Activated T-cell treated with anti-CD3 and anti-CD28 coated beads for 24 hours (primary cell): ENCODE data around the gene ATXN7L3.

Experiments
- DNase-seq: peaks from one replicate; pipeline ENCODE4 v3.0.0-alpha.2; 2020; ENCODE audit warnings: low read depth

The ATXN7L3 gene

DNA sequence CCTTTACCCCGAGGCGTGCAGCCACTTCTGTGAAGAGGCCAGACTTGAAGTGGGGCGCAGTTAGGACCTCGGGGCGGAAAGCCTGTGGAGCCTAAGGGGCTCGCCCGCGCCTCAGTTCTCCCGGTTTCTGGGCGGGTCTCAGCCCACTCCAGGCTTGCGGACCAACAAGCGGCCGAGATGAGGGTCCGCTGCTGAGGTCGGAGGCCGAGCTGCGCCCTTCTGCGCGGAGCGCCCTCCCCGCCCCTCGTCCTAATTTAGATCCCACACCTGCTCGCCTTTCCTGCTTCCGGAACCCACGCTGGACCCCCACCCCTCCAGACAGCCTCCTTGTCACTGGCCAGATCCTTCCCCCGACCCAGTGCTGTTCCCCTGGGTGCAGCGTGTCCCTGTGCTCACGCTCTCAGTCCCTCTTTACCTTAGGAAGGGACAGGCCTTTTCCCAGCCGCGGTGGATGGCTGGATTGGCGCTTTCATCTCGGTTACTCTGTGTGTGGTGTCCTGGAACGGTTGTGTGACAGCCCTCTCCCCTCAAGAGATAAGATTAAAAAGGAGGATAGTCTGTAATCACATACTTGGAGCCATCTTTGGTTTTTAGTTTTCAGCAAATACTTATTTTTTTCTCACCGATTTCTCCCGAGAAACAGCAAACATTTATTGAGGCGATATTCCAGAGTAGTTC, 933 bp upstream of the ATXN7L3 start:
- no peak for DNase-seq

DNA sequence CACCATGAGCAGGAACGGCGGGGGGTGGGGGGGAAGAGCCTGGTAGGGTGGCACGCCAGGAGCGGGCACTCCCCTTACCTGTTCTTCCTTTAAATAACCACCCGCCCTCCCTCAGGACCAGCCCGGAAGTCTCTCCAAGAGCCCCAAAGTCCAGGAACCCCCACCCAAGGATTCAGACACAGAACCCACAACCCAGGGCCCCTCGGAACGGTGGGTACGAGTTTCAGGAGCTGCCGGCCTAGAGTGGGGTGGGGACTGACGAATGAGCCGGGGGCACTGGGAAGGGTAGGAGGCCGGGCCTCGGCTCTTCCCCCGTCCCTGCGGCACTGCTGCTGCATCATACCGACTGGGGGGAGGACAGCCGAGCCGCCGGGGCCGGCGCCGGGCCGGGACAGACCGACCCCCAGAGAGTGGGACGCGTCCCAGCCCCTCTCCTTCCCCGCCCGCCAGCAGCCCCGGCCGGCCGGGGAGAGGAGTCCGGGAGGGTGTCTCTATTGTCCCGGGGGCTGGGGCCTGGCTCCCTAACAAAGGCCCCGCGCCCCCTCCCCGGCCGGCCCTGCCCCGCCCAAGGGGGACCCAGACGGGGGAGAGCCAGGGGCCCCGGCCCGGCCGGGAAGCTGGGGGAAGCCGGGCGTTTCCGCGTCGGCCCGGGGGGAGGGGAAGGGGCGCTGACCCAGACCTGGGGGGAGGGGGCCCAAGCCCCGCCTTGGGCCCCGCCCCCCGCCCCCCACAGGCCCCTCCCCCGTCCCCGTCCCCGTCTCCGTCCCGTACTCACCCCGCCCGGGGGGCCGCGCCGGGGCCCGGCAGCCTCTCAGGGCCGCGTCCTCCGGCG, 747 bp downstream of the ATXN7L3 start:
- DNase-seq: peak; percentile 30

GRCh38 chr17:44197980-44198720, 1.5 kb downstream of the ATXN7L3 start:
- peak; percentile 33 for DNase-seq

DNA sequence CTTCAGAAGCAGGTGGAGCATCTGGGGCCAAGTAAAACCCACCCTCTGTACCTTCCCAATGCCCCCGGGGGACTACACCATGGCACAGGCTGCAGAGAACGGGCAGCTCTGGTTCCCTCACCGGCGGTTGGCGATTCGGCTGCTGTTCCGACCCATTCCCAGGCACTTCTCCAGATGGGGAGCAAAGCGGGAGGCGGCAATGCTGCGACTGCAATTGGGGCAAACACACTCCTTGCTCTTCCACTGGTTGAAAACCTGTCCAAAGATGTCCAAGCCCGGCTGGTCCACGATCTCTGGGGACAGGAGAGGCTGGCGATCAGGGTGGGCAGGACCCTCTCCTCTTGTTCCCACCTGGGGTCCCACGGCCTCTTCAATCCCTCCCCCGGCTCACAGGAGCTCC, 2.6 kb downstream of the ATXN7L3 start:
- DNase-seq: no peak

DNA sequence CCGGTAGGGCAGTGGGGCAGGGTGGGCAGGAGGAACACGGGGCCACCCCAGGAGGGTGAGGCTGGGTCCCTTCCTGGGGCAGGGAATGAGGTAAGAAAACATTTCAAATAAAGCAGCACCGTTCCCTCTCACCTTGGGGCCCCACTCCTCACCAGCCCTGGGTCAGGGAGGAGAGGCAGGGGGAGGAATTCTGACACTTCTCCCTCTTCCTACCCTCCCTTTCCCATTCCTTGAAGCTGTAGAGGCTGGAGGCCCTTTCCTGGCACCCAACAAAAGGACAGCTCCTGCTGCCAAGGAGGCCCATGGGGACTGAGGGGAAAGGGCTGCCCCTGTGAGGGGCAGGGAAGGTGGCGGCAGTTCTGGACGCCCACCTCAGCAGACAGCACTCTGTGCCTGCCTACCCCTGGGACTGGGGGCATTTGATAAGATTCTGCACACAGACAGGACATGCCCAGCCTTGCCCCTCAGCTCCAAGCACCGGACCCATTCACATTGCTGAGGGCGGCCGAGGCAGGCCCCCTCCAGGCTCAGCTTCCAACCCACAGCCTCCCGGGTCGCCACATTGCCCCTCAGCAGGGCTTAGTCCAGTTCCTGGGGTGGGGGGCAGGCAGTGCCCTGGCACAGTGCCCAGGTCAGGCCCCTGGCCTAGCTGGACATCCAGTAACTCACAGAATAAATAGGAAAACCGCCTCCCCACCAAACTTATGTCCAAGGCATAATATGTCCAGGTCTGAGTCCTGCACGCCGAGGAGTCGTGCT, 6.2 kb downstream of the ATXN7L3 start:
- DNase-seq: no peak

DNA sequence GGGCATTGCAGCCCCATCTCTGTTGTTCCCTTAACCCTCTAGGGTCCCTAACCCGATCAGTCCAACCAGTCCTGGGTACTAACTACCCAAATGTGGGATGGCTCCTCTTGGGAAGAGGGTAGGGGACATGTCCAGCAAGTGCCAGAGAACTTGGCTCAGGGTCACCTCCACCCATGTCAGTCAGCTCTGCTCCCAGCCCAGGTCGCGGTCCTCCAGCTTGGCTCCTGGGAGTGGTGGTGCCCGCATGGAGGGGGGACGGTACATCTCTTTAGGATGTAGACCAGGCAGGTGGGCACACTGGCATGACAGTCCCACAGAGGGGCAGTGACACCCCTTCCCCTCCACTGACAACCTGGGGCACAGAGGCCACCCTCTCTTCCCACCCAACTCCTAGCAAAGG, 6.9 kb downstream of the ATXN7L3 start:
- DNase-seq: no peak

GRCh38 chr17:44191941-44192496, 7.7 kb downstream of the ATXN7L3 start:
- DNase-seq: no peak

- DNase-seq: no peak
Observed at GRCh38 chr17:44191369-44191768, 8.3 kb downstream of the ATXN7L3 start.

- DNase-seq: no peak
Observed at GRCh38 chr17:44190481-44190880, 9.2 kb downstream of the ATXN7L3 start.

DNA sequence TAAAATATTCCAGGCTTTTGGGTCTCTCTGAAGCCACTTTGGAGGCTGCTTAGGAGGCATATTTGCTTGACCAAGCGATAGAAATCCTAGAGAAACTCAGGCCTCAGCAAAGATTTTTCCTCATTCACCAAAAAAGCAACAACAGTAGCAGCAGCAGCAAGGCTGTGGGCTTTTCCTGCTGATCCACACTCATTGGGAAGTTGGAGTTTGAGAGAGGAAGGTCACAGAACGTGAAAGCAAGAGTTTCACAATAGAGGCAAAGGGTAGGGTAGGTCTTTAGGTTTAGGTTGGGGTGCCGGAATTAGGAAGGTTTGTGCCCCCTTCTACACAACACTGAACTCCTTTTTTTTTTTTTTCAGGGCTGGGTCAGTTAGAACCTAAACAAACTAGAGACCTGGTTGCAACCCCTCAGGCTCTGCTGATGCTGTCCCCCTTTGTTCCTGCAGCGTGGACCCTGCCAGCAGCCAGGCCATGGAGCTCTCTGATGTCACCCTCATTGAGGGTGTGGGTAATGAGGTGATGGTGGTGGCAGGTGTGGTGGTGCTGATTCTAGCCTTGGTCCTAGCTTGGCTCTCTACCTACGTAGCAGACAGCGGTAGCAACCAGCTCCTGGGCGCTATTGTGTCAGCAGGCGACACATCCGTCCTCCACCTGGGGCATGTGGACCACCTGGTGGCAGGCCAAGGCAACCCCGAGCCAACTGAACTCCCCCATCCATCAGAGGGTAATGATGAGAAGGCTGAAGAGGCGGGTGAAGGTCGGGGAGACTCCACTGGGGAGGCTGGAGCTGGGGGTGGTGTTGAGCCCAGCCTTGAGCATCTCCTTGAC, 10.9 kb downstream of the ATXN7L3 start:
- DNase-seq: no peak

- DNase-seq: no peak
Observed at GRCh38 chr17:44187131-44187899, 12.4 kb downstream of the ATXN7L3 start.

DNA sequence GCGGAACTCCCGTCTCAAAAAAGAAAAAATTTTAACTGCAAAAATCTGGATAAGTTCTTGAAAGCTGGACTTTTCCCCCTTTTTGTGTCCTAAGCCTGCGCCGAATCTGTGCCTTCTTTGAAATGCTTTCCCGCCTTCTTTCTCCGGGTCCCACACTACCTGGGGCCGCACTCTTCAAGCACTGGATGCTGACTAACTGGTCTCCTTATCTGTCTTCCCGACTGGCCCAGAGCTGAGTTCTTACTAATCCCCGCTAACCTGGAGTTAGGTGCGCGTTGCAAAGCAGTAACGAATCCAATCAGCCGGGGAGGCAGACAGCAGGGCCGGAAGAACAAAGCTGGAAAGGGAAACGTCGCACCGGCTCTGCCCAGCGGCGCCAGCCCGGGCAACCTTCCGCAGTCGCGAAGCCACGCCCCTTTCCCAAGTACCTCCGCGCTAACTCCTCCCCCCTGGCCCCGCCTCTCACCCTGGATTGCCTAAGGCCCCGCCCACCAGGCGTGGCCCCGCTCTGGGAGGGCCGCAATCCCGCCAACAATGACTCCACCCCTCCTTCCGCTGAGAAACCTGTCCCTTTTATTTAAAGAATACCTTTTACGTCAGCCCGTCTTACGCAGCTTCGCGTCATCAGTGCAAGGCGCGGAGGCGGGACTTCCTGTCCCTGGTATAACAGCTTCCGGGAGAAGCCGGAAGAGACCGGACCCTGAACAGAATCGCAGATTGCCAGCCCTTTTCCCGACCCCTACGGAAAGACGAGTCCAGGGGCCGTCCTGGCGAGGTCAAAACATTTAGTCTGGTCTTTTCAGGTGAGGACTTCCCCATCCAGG, 13.2 kb downstream of the ATXN7L3 start, which contains the start of gene TMUB2:
TSS of gene TMUB2 (plus strand) at position 666 of the 824 bp plus-strand sequence. CDS start 737 bp downstream, outside the sequence.
- peak; percentile 99 for DNase-seq

DNA sequence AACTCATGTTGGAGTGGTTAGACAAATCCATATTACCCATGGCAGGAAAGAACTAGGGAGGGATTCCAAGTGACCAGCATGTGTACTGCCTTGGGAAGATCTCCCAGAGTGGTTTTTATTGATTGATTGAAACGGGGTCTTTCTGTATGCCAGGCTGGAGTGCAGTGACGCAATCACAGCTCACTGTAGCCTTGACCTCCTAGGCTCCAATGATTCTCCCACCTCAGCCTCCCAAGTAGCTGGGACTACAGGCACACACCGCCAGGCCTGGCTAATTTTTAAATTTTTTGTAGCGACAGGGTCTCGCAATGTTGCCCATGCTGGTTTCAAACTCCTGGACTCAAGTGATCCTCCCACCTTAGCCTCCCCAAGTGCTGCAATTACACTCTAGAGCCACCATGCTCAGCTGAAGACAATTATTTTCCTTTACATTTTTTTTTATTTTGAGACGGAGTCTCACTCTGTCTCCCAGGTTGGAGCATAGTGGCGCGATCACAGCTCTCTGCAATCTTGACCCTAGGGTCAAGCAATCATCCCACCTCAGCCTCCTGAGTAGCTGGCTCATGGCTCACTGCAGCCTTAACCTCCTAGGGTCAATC, 15.4 kb downstream of the ATXN7L3 start:
- no peak for DNase-seq

DNA sequence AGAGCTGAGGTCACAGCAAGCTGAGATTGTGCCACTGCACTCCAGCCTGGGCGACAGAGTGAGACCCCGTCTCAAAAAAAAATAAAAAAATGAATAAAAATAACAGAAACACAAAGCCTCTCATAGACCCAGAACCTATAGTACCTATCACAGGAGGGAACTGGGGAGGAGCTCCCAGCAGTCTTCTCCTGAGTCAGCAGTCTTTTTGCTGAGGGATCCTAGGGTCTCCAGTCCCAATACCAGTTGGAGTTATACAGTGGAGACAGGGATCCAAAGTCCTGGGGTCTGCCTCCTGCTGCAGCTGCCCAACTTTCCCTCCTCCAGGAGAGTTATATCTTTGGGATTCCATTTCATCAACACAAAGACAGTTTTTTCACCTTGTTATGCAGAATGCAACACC, 16.7 kb downstream of the ATXN7L3 start:
- no peak for DNase-seq

DNA sequence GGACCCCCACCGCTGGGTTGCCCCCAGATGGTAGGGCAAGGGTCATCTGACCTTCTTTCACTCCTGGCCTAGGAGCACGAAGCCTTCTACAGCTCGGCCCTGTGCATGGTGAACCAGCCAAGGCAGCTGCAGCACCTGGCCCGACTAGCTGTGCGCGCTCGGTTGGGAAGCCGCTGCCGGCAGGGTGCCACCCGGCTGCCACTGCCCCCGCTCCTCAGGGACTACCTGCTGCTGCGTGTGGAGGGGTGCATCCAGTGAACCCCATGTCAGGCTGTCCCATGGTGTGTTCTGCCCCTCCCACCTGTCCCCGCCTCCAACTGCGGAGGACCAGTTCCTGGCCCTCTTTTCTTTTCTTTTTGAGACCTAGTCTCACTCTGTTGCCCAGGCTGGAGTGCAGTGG, 21.6 kb downstream of the ATXN7L3 start:
- no peak for DNase-seq

DNA sequence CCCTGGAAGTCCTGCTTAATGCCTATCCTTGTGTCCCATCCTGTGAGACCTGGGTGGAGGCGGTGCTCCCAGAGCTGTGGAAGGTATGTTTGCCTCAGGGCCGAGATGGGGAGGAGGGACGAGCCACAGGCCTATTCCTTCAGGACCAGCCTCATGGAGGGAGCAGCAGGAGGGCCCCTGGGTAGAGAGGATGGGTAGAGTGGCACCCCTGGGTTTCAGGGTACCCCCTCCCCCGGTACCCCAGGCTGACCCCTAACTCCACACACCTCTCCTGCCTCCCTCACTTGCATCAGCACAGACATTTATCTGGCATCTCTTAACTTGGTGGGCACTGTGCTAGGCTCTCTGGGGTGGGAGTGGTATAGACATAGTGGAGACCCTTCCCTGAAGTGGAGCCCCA, 22.0 kb downstream of the ATXN7L3 start:
- DNase-seq: no peak

DNA sequence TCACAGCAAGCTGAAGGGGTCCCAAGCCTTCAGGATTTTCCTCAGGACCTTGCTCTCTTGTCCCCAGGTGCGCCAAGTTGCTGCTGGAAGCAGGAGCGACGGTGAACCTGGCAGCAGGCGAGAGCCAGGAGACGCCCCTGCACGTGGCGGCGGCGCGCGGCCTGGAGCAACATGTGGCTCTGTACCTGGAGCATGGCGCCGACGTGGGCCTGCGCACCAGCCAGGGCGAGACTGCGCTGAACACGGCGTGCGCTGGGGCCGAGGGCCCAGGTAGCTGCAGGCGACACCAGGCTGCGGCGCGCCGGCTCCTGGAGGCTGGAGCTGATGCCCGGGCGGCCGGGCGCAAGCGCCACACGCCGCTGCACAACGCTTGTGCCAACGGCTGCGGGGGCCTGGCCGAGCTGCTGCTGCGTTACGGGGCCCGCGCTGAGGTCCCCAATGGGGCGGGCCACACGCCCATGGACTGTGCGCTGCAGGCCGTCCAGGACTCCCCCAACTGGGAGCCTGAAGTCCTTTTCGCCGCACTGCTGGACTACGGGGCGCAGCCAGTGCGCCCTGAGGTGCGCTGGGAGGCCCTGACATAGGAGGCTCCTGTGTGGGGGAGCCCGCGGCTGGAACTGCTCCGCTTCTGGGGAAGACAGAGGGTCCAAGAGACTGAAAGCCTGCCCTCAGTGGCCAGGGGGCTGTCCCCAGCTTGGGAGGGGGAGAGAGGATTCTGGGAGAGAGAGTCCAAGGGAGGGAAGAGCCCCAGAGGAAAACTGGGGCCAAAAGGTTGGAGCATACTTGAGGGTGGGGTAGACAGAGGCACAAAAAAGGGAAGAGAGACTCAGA, 22.8 kb downstream of the ATXN7L3 start:
- no peak for DNase-seq

- DNase-seq: no peak
Observed at GRCh38 chr17:44176257-44176656, 23.4 kb downstream of the ATXN7L3 start.
